B cell (primary cell): ENCODE measurements around the gene RPGR. TPM values are rescaled to one million over a fixed set of nuclear protein-coding genes. Genes with fewer than 3 reads are reported as not detected.

ENCODE experiments used
- ATAC-seq: fragments of 200-7000 bp; cut with Tn5 transposase; one replicate; pipeline ENCODE4 v1.10.0; 2021; ENCODE audit warnings: low read depth, mild to moderate bottlenecking, moderate number of reproducible peaks, moderate library complexity
- CTCF ChIA-PET: fragments of 350-600 bp; sonication (Branson Sonifier 250); formaldehyde crosslinking; loops from one replicate; lab custom pipeline; 2021; ENCODE audit warnings: antibody characterized with exemption, inconsistent platforms; lab: Charles Lee
- POLR2A ChIA-PET: fragments of 350-600 bp; sonication (Branson Sonifier 250); formaldehyde crosslinking; loops from one replicate; lab custom pipeline; 2021; ENCODE audit warnings: antibody characterized with exemption; lab: Charles Lee
- DNase-seq: peaks from one replicate; pipeline ENCODE4 v3.0.0; 2013
- H2AFZ ChIP-seq: 2 replicates; pipeline ENCODE4 v1.6.1; 2012; ENCODE audit warnings: mild to moderate bottlenecking, low read depth, low read length; ENCODE audit not compliant: insufficient read depth, poor library complexity, severe bottlenecking
- H3K27ac ChIP-seq, 2 donors: 1 replicate in 1 of 2; 2 replicates in 1 of 2; pipeline ENCODE4 v1.5.1; 2012 to 2013; ENCODE audit warnings: low read length in 2 of 2, mild to moderate bottlenecking in 2 of 2, moderate library complexity in 1 of 2
- H3K27me3 ChIP-seq, 4 experiments: fragments of 200-600 bp in 1 of 4; sonication (generic) in 1 of 4; replicated peaks in 1 of 4; 1 replicate in 2 of 4; 2 replicates in 2 of 4; pipeline versions ENCODE4 v1.6.1 to v1.7.0; 2013 to 2016; ENCODE audit warnings: low read length in 3 of 4, mild to moderate bottlenecking in 2 of 4, mixed read lengths in 1 of 4, moderate library complexity in 1 of 4; ENCODE audit not compliant: insufficient read depth in 4 of 4, control insufficient read depth in 3 of 4; ENCODE audit errors: control extremely low read depth in 1 of 4
- H3K36me3 ChIP-seq, 2 experiments: replicated peaks in 1 of 2; 1 replicate in 1 of 2; 2 replicates in 1 of 2; pipeline versions ENCODE4 v1.6.1 to v1.7.1; 2013; ENCODE audit warnings: low read length in 1 of 2; ENCODE audit not compliant: insufficient read depth in 2 of 2, control insufficient read depth in 1 of 2; ENCODE audit errors: control extremely low read depth in 1 of 2, extremely low read depth in 1 of 2
- H3K4me1 ChIP-seq, 2 donors: fragments of 200-600 bp in 1 of 2; sonication (generic) in 1 of 2; 1 replicate in 1 of 2; 2 replicates in 1 of 2; pipeline versions ENCODE4 v1.5.1 to v1.6.1; 2013 to 2017; ENCODE audit warnings: low read length in 2 of 2; ENCODE audit not compliant: control insufficient read depth in 2 of 2, insufficient read depth in 2 of 2
- H3K4me2 ChIP-seq: replicated peaks from 2 replicates; pipeline ENCODE3; 2012; ENCODE audit warnings: mild to moderate bottlenecking, low read depth, low read length; ENCODE audit not compliant: poor library complexity, severe bottlenecking
- H3K4me3 ChIP-seq, 5 experiments: fragments of 200-600 bp in 1 of 5; sonication (generic) in 1 of 5; 1 replicate in 3 of 5; 2 replicates in 2 of 5; pipeline versions ENCODE4 v1.5.1 to v1.7.0; 2011 to 2016; ENCODE audit warnings: low read length in 4 of 5, mild to moderate bottlenecking in 4 of 5, low read depth in 2 of 5, control low read depth in 1 of 5, moderate library complexity in 1 of 5; ENCODE audit not compliant: insufficient read depth in 1 of 5; ENCODE audit errors: control extremely low read depth in 1 of 5, extremely low read depth in 1 of 5
- H3K79me2 ChIP-seq: fragments of 200-600 bp; sonication (generic); one replicate; pipeline ENCODE4 v1.6.0; 2016; ENCODE audit warnings: low read length; ENCODE audit not compliant: control insufficient read depth, insufficient read depth
- H3K9ac ChIP-seq: fragments of 200-600 bp; sonication (generic); 2 replicates; pipeline ENCODE4 v1.6.1; 2017; ENCODE audit warnings: mild to moderate bottlenecking, low read length, moderate library complexity
- H3K9me3 ChIP-seq, 3 donors: one replicate each; pipeline versions ENCODE4 v1.6.1 to v1.7.1; 2013; ENCODE audit warnings: low read length in 2 of 3; ENCODE audit not compliant: control insufficient read depth in 2 of 3, insufficient read depth in 1 of 3; ENCODE audit errors: control extremely low read depth in 1 of 3
- H4K20me1 ChIP-seq: 2 replicates; pipeline ENCODE4 v1.6.0; 2012; ENCODE audit warnings: mild to moderate bottlenecking, low read length; ENCODE audit not compliant: insufficient read depth, control insufficient read depth, poor library complexity, severe bottlenecking
- H3K27ac Mint-ChIP-seq: one replicate; pipeline ENCODE4 v1.8.0; 2021; ENCODE audit warnings: mixed read lengths
- H3K27me3 Mint-ChIP-seq: one replicate; pipeline ENCODE4 v1.8.0; 2021; ENCODE audit warnings: mixed read lengths
- H3K4me1 Mint-ChIP-seq: one replicate; pipeline ENCODE4 v1.8.0; 2021; ENCODE audit warnings: mixed read lengths
- H3K4me3 Mint-ChIP-seq: one replicate; pipeline ENCODE4 v1.8.0; 2021; ENCODE audit warnings: mixed read lengths
- H3K9me3 Mint-ChIP-seq: one replicate; pipeline ENCODE4 v1.8.0; 2022; ENCODE audit warnings: mixed read lengths; ENCODE audit not compliant: insufficient read depth
- EZH2 ChIP-seq: IDR thresholded peaks from 2 replicates; pipeline ENCODE4 v1.6.1; 2012; ENCODE audit warnings: borderline replicate concordance, low read depth, mild to moderate bottlenecking, moderate library complexity, low read length; ENCODE audit not compliant: insufficient read depth, poor library complexity, severe bottlenecking
- WGBS: methylation state at CpG from one replicate; pipeline ENCODE4 v1.1.5; 2013; ENCODE audit warnings: missing lambda C conversion rate; ENCODE audit not compliant: insufficient coverage; 5-methylcytosine and 5-hydroxymethylcytosine counted together
- intact Hi-C: fragments of 100-400 bp; cut with micrococcal nuclease; formaldehyde crosslinking; loops from one replicate; pipeline ENCODE4 v1.10.0; 2022
- polyA plus RNA-seq: library from polyadenylated mRNA; depleted of rRNA; stranded (reverse); fragments of >200 nt; gene quantifications from 2 replicates; pipeline ENCODE4 v1.2.3, GENCODE V29; 2012
- total RNA-seq, 2 donors: library from RNA; stranded (reverse); fragments of 120-200 nt in 1 of 2; gene quantifications; 1 replicate in 1 of 2; 2 replicates in 1 of 2; pipeline versions ENCODE4 v1.2.3 to v1.2.4, GENCODE V29; 2013 to 2022
- TF ChIP-seq, protein P1 (sequence below): fragments of 200-600 bp; IDR thresholded peaks from one replicate; pipeline ENCODE4 v1.8.0; 2022; ENCODE audit warnings: antibody characterized with exemption, mild to moderate bottlenecking

Gene RPGR
- total and polyA plus RNA-seq, 2 donors (not counting 1 experiment from before 2014, with no cell fraction given) = 4.2 to 26.8 TPM

DNA sequence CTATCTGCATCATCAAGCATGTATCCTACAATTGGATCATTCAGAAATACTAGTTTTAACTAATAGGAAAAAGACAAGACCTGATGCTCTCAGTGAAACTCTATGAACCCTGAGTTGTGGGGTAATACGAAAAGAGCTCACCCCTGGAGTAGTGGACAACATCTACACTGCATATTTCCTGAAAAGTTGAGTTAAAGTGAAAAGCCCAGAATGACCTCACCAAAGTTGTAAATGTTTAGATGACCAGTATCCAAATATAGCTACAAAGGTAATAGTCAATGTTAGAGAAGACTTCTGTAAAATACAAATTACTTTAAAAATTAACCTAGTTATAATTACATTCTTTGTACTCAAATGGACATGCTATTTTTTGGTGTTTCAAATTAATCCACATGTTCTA, 53.9 kb downstream of the RPGR start:
- peaks cover 11% of the 10 kb centered on the region for H3K4me1 Mint-ChIP-seq
- ChIA-PET POLR2A (no interaction called here), CTCF (no interaction called here)
- no peaks in the 10 kb centered on the region for H3K79me2 ChIP-seq
- ATAC-seq = no peak
- no peaks in the 10 kb centered on the region for H3K27me3 Mint-ChIP-seq
- no CpG with 5 or more reads among the region's 1 CpG for WGBS
- H3K9me3 Mint-ChIP-seq = no peaks in the 10 kb centered on the region
- H3K4me3 ChIP-seq = no peak overlapping the region
- no peak overlapping the region for H3K27ac Mint-ChIP-seq
- no peak for DNase-seq
- H4K20me1 ChIP-seq = no peaks in the 10 kb centered on the region
- H3K27me3 ChIP-seq = no peaks in the 10 kb centered on the region
- H3K27ac ChIP-seq = no peak overlapping the region
- no peak overlapping the region for H2AFZ ChIP-seq
- no peaks in the 10 kb centered on the region for H3K9me3 ChIP-seq
- no peaks in the 10 kb centered on the region for H3K36me3 ChIP-seq
- TF ChIP-seq, protein P1, sequence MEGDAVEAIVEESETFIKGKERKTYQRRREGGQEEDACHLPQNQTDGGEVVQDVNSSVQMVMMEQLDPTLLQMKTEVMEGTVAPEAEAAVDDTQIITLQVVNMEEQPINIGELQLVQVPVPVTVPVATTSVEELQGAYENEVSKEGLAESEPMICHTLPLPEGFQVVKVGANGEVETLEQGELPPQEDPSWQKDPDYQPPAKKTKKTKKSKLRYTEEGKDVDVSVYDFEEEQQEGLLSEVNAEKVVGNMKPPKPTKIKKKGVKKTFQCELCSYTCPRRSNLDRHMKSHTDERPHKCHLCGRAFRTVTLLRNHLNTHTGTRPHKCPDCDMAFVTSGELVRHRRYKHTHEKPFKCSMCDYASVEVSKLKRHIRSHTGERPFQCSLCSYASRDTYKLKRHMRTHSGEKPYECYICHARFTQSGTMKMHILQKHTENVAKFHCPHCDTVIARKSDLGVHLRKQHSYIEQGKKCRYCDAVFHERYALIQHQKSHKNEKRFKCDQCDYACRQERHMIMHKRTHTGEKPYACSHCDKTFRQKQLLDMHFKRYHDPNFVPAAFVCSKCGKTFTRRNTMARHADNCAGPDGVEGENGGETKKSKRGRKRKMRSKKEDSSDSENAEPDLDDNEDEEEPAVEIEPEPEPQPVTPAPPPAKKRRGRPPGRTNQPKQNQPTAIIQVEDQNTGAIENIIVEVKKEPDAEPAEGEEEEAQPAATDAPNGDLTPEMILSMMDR = no peak
- TF ChIP-seq EZH2 = no peak
- H3K9ac ChIP-seq = no peak overlapping the region
- intact Hi-C loops = no loop called here
- no peaks in the 10 kb centered on the region for H3K4me1 ChIP-seq
- H3K4me2 ChIP-seq = no peak overlapping the region
- no peak overlapping the region for H3K4me3 Mint-ChIP-seq

DNA sequence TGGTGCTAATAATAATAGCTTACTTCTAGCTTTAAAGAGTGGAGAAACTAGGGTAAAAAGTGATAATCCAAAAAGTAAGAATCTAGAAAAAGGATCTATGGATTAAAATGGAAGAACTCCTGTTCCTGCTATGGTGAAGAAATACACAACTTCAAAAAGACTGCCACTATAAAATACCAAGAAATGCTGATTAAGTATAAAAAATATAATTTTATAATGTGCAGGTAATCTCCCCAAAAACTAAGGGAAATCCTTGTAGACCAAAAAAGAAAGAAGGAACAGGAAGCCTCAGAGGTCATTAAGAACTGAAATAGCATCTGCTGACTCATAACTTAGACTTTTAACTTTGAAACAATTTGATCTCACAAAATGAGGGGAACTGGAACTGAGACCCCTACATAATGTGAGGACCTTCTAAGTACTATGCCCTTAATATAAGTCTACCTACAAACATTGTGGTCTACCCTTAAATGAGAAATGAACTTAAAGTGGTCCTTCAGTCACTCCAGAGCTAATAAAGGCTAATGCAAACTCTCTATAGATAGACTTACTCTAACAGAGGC, 56.1 kb downstream of the RPGR start:
- Histone ChIP-seq H3K4me1 (no peaks in the 10 kb centered on the region), H2AFZ (no peak overlapping the region), H3K36me3 (no peaks in the 10 kb centered on the region), H3K27ac (no peak overlapping the region), H4K20me1 (no peaks in the 10 kb centered on the region), H3K9ac (no peak overlapping the region), H3K4me2 (no peak overlapping the region), H3K9me3 (no peaks in the 10 kb centered on the region), H3K27me3 (no peaks in the 10 kb centered on the region), H3K4me3 (no peak overlapping the region), H3K79me2 (no peaks in the 10 kb centered on the region)
- no peak for DNase-seq
- CTCF ChIA-PET = no interaction called here
- Mint-ChIP-seq H3K27ac (no peak overlapping the region), H3K4me1 (peaks cover 11% of the 10 kb centered on the region), H3K9me3 (no peaks in the 10 kb centered on the region), H3K4me3 (no peak overlapping the region), H3K27me3 (no peaks in the 10 kb centered on the region)
- intact Hi-C loops = no loop called here
- ATAC-seq = no peak
- POLR2A ChIA-PET = no interaction called here
- no peak for TF ChIP-seq EZH2
- TF ChIP-seq, protein P1 = no peak
